Stimulated activated naive CD8-positive, alpha-beta T cell treated with anti-CD3 and anti-CD28 coated beads, Interleukin-15, Interleukin-2, amounts not matched to agents 100 ng/mL and 50 ng/mL, for 24 hours (primary cell): ENCODE data around the gene SLC13A3.

Source experiments
- H3K27ac Mint-ChIP-seq: one replicate; pipeline ENCODE4 v1.8.0; 2021; ENCODE audit warnings: mild to moderate bottlenecking, mixed read lengths
- H3K27me3 Mint-ChIP-seq: one replicate; pipeline ENCODE4 v1.8.0; 2021; ENCODE audit warnings: mixed read lengths
- H3K36me3 Mint-ChIP-seq: one replicate; pipeline ENCODE4 v1.8.0; 2021; ENCODE audit warnings: low read depth, mixed read lengths
- H3K4me1 Mint-ChIP-seq: one replicate; pipeline ENCODE4 v1.8.0; 2021; ENCODE audit warnings: low read depth, mixed read lengths
- H3K4me3 Mint-ChIP-seq: one replicate; pipeline ENCODE4 v1.8.0; 2021; ENCODE audit warnings: mild to moderate bottlenecking, mixed read lengths
- H3K9me3 Mint-ChIP-seq: one replicate; pipeline ENCODE4 v1.8.0; 2021; ENCODE audit warnings: mixed read lengths

The SLC13A3 gene

DNA sequence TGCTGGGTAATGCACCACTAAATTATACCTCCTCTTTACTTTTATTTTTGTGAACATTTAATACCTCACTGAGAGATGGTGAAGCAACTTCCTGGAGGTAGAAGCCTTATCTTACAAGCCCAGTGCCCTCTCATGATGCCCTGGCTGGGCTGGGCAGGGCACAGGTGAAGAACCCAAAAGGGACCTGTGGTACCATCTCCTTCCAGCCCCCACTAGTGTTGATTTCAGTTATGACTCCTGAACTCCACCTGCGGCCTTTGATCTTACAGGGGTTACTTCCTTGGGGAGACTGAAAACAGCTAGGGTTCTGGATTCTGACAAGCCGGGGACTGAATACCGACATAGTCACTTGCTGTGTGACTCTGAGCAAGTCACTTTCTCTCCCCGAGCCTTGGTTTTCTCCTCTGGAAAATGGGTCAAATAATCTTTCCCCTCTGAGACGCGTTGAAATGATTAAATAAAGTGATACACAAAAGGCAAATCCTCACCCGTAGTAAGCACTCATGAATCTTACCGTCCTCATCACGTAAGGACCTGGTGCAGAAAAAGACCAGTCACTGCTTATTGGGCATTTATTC is 1.2 kb downstream of the SLC13A3 start:
- no peaks in the 10 kb centered on the region for H3K4me1 Mint-ChIP-seq
- peaks cover 3% of the 10 kb centered on the region for H3K9me3 Mint-ChIP-seq
- no peaks in the 10 kb centered on the region for H3K36me3 Mint-ChIP-seq
- H3K27ac Mint-ChIP-seq: no peak overlapping the region
- no peak overlapping the region for H3K4me3 Mint-ChIP-seq
- H3K27me3 Mint-ChIP-seq: peaks cover 44% of the 10 kb centered on the region

DNA sequence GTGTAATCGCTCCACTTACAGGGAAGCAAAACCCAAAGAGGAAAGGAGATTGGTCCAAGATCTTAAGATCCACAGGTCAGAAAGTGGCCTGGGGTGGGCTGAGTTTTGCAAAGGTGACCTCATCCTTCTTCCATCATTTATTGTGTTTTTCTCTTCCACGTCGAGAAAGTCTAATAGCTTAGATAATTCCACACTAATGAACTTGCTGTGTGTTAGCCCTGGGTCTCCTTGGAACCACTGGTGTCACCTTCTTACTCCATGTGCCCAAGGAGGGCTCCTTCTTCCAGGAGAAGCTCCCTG is 1.7 kb downstream of the SLC13A3 start:
- H3K4me1 Mint-ChIP-seq: no peaks in the 10 kb centered on the region

DNA sequence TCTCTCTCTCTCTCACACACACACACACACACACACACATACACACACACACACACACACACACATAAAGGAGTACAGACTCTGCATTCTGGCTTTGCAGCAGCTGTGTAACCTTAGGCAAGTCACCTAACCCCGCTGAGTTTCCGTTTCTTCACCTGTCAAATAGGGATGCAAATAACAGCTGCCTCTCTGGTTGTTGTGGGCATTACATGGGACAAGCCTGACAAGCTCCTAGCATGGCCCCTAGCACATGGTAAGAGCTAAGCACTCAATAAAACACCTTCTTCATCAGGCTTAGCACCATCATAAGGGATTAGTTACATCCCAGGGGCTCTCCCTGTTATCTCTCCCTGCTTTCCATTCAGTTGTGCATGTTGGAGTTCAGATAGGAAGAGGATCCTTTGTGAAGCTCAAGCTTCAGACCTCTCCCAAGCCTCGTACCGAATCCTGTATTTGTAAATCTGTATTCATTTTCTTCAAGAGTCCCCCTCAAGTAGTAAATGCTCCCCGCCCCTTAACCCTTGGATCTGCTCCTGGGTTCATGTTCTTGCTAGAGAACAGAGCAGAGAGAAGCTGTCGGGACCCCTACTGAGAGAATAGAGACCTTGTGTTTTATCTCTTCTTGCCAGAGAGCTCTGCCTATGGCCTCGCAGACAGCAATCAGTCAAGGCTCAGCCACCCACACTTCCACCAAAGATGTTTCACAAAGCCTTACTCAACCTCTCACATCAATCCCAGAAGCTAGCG is 2.2 kb downstream of the SLC13A3 start:
- Mint-ChIP-seq H3K9me3 (peaks cover 3% of the 10 kb centered on the region), H3K36me3 (no peaks in the 10 kb centered on the region), H3K4me3 (no peak overlapping the region), H3K27ac (no peak overlapping the region), H3K27me3 (peaks cover 42% of the 10 kb centered on the region), H3K4me1 (no peaks in the 10 kb centered on the region)

More for the DNA sequence above, 1.7 kb downstream of the SLC13A3 start:
- H3K27me3 Mint-ChIP-seq: peaks cover 44% of the 10 kb centered on the region
- no peak overlapping the region for H3K27ac Mint-ChIP-seq
- H3K9me3 Mint-ChIP-seq: peaks cover 3% of the 10 kb centered on the region
- H3K4me3 Mint-ChIP-seq: no peak overlapping the region
- no peaks in the 10 kb centered on the region for H3K36me3 Mint-ChIP-seq

DNA sequence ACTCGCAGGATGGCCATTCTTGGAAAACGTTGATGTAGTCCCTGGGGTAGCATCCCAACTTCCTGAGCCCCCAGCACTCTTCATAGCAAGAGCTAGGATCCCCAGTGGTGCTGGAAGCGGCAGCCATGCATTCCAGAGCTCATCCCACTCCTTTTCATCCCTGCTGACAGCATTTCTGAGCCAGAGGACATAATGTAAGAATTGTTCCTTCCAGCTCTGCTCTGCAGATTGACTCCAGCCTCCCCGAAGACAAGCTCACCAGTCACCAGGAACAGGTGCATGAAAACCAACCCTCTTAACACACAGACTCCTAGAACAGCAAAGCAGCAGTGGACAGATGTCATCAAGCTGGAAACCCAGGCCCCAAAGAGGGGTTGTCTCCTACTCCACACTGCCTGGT is 3.8 kb downstream of the SLC13A3 start:
- Mint-ChIP-seq H3K27ac (no peak overlapping the region), H3K4me3 (no peak overlapping the region)

GRCh38 chr20:46646659-46647380 is 4.4 kb downstream of the SLC13A3 start:
- H3K27me3 Mint-ChIP-seq: peaks cover 26% of the 10 kb centered on the region
- H3K4me1 Mint-ChIP-seq: no peaks in the 10 kb centered on the region
- no peak overlapping the region for H3K4me3 Mint-ChIP-seq
- no peaks in the 10 kb centered on the region for H3K36me3 Mint-ChIP-seq
- H3K27ac Mint-ChIP-seq: no peak overlapping the region
- H3K9me3 Mint-ChIP-seq: peaks cover 3% of the 10 kb centered on the region

More for the DNA sequence above, 3.8 kb downstream of the SLC13A3 start:
- Mint-ChIP-seq H3K4me1 (no peaks in the 10 kb centered on the region), H3K27me3 (peaks cover 30% of the 10 kb centered on the region), H3K9me3 (peaks cover 3% of the 10 kb centered on the region), H3K36me3 (no peaks in the 10 kb centered on the region)

DNA sequence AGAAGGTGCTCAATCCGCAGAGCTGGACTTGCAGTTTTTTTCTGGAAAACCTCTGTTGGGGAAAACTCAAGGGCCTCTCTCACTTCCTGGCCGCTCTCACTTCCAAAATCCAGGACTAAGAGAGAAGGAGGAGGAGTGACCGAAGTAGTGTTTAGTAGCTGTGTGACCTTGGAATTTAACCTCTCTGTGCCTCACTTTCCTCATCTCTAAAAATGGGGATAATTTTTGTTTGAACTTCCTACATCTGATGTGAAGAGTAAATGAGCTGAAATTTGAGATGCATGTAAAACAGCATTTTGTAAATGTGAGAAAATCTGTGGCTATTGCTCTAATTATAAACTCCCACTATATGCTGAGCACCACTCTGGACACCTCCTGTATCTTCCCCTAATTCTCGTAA is 5.1 kb downstream of the SLC13A3 start:
- Mint-ChIP-seq H3K36me3 (no peaks in the 10 kb centered on the region), H3K9me3 (peaks cover 3% of the 10 kb centered on the region), H3K27me3 (peaks cover 23% of the 10 kb centered on the region), H3K27ac (no peak overlapping the region), H3K4me1 (no peaks in the 10 kb centered on the region), H3K4me3 (no peak overlapping the region)

DNA sequence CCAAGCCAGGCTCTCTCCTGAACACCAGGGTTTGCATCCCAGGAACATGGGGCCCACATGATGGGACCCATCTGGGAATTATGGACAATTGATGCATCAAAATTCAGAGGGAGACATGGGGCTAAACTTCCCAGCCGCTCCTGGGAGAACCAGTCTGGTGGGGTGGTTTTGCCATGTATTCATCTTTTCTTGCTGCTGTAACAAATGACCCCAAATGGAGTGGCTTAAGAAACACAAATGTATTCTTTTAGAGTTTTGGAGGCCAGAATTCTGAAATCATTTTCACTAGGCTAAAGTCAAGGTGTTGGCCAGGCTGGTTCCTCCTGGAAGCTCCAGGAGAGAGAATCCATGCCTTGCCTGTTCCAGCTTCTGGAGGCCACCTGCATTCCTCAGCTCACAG is 6.5 kb downstream of the SLC13A3 start:
- H3K27ac Mint-ChIP-seq: no peak overlapping the region
- H3K9me3 Mint-ChIP-seq: no peaks in the 10 kb centered on the region
- H3K4me1 Mint-ChIP-seq: no peaks in the 10 kb centered on the region
- no peaks in the 10 kb centered on the region for H3K36me3 Mint-ChIP-seq
- H3K4me3 Mint-ChIP-seq: no peak overlapping the region
- peaks cover 9% of the 10 kb centered on the region for H3K27me3 Mint-ChIP-seq

DNA sequence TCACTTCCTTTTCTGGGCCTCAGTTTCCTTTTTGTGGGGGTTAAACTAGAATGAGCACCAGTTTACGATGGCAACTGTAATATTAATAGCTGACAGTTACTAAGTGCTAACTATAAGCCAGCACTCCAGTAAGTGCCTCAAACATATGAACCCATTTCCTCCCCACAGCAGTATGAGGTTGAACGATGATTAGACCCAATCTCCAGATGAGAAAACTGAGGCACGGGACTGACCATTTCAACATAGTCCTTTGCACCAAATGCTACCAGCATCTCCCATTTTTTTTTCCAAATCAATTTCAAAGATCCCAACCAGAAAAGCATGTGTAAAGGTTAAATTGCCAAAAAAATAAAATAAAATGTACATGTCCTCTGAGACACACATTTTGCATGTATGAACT is 7.1 kb downstream of the SLC13A3 start:
- H3K27ac Mint-ChIP-seq: no peak overlapping the region
- no peaks in the 10 kb centered on the region for H3K36me3 Mint-ChIP-seq
- peaks cover 3% of the 10 kb centered on the region for H3K27me3 Mint-ChIP-seq
- H3K9me3 Mint-ChIP-seq: no peaks in the 10 kb centered on the region
- H3K4me1 Mint-ChIP-seq: no peaks in the 10 kb centered on the region
- no peak overlapping the region for H3K4me3 Mint-ChIP-seq

- Mint-ChIP-seq H3K9me3 (no peaks in the 10 kb centered on the region), H3K4me1 (no peaks in the 10 kb centered on the region), H3K27me3 (no peaks in the 10 kb centered on the region), H3K36me3 (no peaks in the 10 kb centered on the region), H3K27ac (no peak overlapping the region), H3K4me3 (no peak overlapping the region)
Observed at GRCh38 chr20:46642969-46643343, 8.3 kb downstream of the SLC13A3 start.

DNA sequence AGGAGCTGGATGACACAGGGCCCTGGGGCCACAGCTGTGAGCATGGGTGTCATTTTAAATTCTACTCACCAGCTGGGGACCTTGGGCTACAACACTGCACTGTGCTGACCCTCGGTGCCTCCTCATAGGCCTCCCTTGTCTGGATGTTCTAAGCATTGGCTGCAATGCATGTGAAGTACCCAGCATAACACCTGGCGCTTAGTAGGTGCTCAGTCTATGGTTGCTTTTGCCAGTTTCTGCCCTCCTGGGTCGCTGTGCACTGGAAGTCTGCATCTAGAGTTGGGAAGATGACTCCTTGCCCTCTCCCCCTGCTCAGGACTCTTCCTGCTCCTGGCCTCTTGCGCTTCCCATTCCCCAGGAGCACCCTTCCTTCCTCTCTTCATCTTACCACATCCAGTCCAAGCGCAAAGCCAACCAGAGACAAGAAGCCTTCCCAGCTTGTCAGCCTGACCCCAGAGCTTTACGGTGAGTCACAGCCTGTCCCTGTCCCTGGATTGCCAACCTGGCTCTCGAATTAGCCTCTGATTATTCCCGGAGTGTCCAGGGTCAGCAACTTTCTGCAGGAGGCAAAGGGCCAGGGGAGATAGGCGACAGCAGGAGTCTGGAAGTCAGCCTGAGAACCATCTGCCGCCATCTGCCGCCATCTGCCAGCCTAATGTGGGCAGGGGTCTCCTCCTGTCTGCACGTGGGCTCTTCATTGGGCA is 8.8 kb downstream of the SLC13A3 start:
- no peaks in the 10 kb centered on the region for H3K9me3 Mint-ChIP-seq
- no peaks in the 10 kb centered on the region for H3K4me1 Mint-ChIP-seq
- H3K27me3 Mint-ChIP-seq: no peaks in the 10 kb centered on the region
- no peak overlapping the region for H3K4me3 Mint-ChIP-seq
- H3K36me3 Mint-ChIP-seq: no peaks in the 10 kb centered on the region
- H3K27ac Mint-ChIP-seq: no peak overlapping the region

- H3K27me3 Mint-ChIP-seq: no peaks in the 10 kb centered on the region
- H3K9me3 Mint-ChIP-seq: no peaks in the 10 kb centered on the region
- no peak overlapping the region for H3K4me3 Mint-ChIP-seq
- H3K4me1 Mint-ChIP-seq: no peaks in the 10 kb centered on the region
- no peaks in the 10 kb centered on the region for H3K36me3 Mint-ChIP-seq
- H3K27ac Mint-ChIP-seq: no peak overlapping the region
Observed at GRCh38 chr20:46641424-46641823, 9.8 kb downstream of the SLC13A3 start.

- H3K27me3 Mint-ChIP-seq: no peaks in the 10 kb centered on the region
- H3K9me3 Mint-ChIP-seq: no peaks in the 10 kb centered on the region
- no peak overlapping the region for H3K4me3 Mint-ChIP-seq
- H3K4me1 Mint-ChIP-seq: no peaks in the 10 kb centered on the region
- H3K36me3 Mint-ChIP-seq: no peaks in the 10 kb centered on the region
- no peak overlapping the region for H3K27ac Mint-ChIP-seq
Observed at GRCh38 chr20:46640536-46641311, 10.5 kb downstream of the SLC13A3 start.

- no peak overlapping the region for H3K4me3 Mint-ChIP-seq
- no peak overlapping the region for H3K27ac Mint-ChIP-seq
- H3K36me3 Mint-ChIP-seq: no peaks in the 10 kb centered on the region
- H3K9me3 Mint-ChIP-seq: no peaks in the 10 kb centered on the region
- no peaks in the 10 kb centered on the region for H3K4me1 Mint-ChIP-seq
- H3K27me3 Mint-ChIP-seq: peaks cover 2% of the 10 kb centered on the region
Observed at GRCh38 chr20:46640044-46640443, 11.2 kb downstream of the SLC13A3 start.

- Mint-ChIP-seq H3K4me1 (no peaks in the 10 kb centered on the region), H3K27ac (no peak overlapping the region), H3K9me3 (no peaks in the 10 kb centered on the region), H3K27me3 (peaks cover 6% of the 10 kb centered on the region), H3K36me3 (no peaks in the 10 kb centered on the region), H3K4me3 (no peak overlapping the region)
Observed at GRCh38 chr20:46639587-46639986, 11.7 kb downstream of the SLC13A3 start.
